Bone marrow (tissue), 2 donors: Measurements from ENCODE around the gene TBC1D3H.
"Not testable (repeated sequence)": the region's sequence is repeated elsewhere in the genome, so short reads cannot be mapped to it uniquely, and the experiment has no call there.

ENCODE experiments used
- DNase-seq, 2 donors: peaks; one replicate each; lab custom pipeline; 2025; lab: John Stamatoyannopoulos, UW

Gene TBC1D3H

GRCh38 chr17:36388385-36389245, at the start of gene TBC1D3H:
Gene TBC1D3H, minus strand, starts transcription at chr17:36388435. Its CDS starts 1,540 bp downstream, at chr17:36386895.
- DNase-seq: not testable (repeated sequence)

- not testable (repeated sequence) for DNase-seq
These were observed 40.7 kb upstream of the TBC1D3H start for GRCh38 chr17:36428891-36429290.

- not testable (repeated sequence) for DNase-seq
These were observed 27.1 kb upstream of the TBC1D3H start for GRCh38 chr17:36415180-36415941.

GRCh38 chr17:36390943-36391645, 2.9 kb upstream of the TBC1D3H start:
- DNase-seq: not testable (repeated sequence)

GRCh38 chr17:36375938-36376337, 12.3 kb downstream of the TBC1D3H start:
- DNase-seq: not testable (repeated sequence)

- not testable (repeated sequence) for DNase-seq
These were observed 25.7 kb downstream of the TBC1D3H start for GRCh38 chr17:36362496-36362895.
